NB4 (cell line): ENCODE measurements around the gene CCDC194.

ENCODE experiments used
- POLR2A ChIP-seq: IDR thresholded peaks from 2 replicates; pipeline ENCODE4 v1.6.1; 2011; ENCODE audit warnings: mild to moderate bottlenecking; ENCODE audit not compliant: insufficient read length; ENCODE audit errors: extremely low read depth
- TF ChIP-seq, protein P1 (sequence below): IDR thresholded peaks from one replicate; pipeline ENCODE4 v1.5.1; 2012; ENCODE audit warnings: low read depth, low read length
- TF ChIP-seq, protein P2 (sequence below): IDR thresholded peaks from 2 replicates; pipeline ENCODE4 v1.6.1; 2011; ENCODE audit warnings: low read depth, low read length

DNA sequence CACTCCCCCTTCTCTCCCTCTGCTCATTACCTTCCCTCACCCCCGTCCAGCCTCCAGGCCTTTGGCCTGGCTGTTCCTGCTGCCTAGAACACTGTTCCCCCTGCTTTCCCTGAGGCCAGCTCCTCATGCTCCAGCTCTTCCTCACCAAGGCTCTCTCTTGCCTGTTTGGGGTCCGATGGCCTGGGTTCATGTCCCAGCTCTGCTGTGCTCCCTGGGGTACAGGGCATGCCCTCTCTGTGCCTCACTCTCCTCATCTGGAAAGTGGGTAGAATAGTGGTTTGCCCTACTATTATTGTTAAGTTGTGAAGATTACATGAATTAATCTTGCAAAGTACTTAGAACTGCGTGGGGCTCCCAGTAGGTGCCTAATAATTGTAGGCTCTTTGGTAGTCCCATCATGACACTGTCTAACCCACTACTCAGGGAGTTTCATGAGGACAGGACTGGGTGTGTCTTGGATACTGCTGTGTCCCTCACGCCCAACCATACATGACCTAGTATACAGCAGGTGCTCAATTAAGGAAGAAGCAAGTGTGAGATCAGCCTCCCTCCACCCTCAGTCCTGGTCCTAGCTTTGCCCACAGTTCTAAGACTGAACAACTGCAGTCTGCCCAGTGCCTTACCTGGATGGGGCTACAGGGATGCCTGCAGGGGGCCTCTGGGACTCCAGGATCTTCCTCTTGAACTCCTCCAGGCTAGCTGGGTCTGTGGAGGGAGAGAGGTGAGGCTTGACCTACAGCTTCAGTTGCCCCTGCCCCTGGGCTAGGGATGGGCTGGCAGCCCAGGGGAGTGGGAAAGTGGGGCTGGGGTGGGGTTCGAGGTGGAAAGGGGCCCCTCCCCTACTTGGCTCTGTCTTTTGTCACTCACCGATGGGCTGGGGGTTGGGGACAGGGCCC lies 33.8 kb downstream of the CCDC194 start:
- TF ChIP-seq, protein P1, sequence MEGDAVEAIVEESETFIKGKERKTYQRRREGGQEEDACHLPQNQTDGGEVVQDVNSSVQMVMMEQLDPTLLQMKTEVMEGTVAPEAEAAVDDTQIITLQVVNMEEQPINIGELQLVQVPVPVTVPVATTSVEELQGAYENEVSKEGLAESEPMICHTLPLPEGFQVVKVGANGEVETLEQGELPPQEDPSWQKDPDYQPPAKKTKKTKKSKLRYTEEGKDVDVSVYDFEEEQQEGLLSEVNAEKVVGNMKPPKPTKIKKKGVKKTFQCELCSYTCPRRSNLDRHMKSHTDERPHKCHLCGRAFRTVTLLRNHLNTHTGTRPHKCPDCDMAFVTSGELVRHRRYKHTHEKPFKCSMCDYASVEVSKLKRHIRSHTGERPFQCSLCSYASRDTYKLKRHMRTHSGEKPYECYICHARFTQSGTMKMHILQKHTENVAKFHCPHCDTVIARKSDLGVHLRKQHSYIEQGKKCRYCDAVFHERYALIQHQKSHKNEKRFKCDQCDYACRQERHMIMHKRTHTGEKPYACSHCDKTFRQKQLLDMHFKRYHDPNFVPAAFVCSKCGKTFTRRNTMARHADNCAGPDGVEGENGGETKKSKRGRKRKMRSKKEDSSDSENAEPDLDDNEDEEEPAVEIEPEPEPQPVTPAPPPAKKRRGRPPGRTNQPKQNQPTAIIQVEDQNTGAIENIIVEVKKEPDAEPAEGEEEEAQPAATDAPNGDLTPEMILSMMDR, result no peak
- TF ChIP-seq POLR2A, result no peak
- TF ChIP-seq, protein P2, sequence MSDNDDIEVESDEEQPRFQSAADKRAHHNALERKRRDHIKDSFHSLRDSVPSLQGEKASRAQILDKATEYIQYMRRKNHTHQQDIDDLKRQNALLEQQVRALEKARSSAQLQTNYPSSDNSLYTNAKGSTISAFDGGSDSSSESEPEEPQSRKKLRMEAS, result no peak
